Cardiac muscle cell (in vitro differentiated cells and primary cell): ENCODE data around the gene BTN1A1. TPM values are rescaled to one million over a fixed set of nuclear protein-coding genes. Genes with fewer than 3 reads are reported as not detected.

ENCODE experiments used
- DNase-seq, 2 donors: peaks; one replicate each; pipeline versions ENCODE4 v3.0.0 to v3.0.0-alpha.2; 2010 to 2017; ENCODE audit warnings: low read depth in 1 of 2, low spot score in 1 of 2
- H3K27ac ChIP-seq: fragments of 200-600 bp; sonication (generic); 2 replicates; pipeline ENCODE4 v1.5.1; 2016
- H3K27me3 ChIP-seq: fragments of 200-600 bp; sonication (generic); 2 replicates; pipeline ENCODE4 v1.6.0; 2016; ENCODE audit warnings: control low read depth
- H3K36me3 ChIP-seq: fragments of 200-600 bp; sonication (generic); 2 replicates; pipeline ENCODE4 v1.5.1; 2016; ENCODE audit warnings: control low read depth
- H3K4me1 ChIP-seq: fragments of 200-600 bp; sonication (generic); 2 replicates; pipeline ENCODE4 v1.8.1; 2017; ENCODE audit warnings: low read depth, mild to moderate bottlenecking, mixed run types
- H3K4me3 ChIP-seq: fragments of 200-600 bp; sonication (generic); 2 replicates; pipeline ENCODE4 v1.5.1; 2016; ENCODE audit warnings: mild to moderate bottlenecking
- H3K9me3 ChIP-seq: fragments of 200-600 bp; sonication (generic); 2 replicates; pipeline ENCODE4 v1.5.1; 2017; ENCODE audit warnings: low read depth, mild to moderate bottlenecking, control low read depth
- CTCF ChIP-seq: IDR thresholded peaks from 2 replicates; pipeline ENCODE4 v1.5.1; 2012; ENCODE audit warnings: low read depth, mild to moderate bottlenecking, low read length
- polyA plus RNA-seq: library from polyadenylated mRNA; unstranded; fragments of >200 nt; fragmentation: Nextera tagmentation; extraction: Ambion mirVana; gene quantifications from 2 replicates; pipeline ENCODE4 v1.2.1, GENCODE V29; 2016
- total RNA-seq: library from RNA; depleted of rRNA; stranded (reverse); fragments of >200 nt; gene quantifications from 2 replicates; pipeline ENCODE4 v1.2.3, GENCODE V29; 2016

The BTN1A1 gene
- total and polyA plus RNA-seq, 2 experiments from 2014 or later, result 0.35 TPM; not detected in 1

- Histone ChIP-seq H3K4me3 (peak overlapping the region; percentile 57), H3K27ac (peak overlapping the region; percentile 34), H3K4me1 (no peaks in the 10 kb centered on the region), H3K36me3 (no peaks in the 10 kb centered on the region), H3K9me3 (no peaks in the 10 kb centered on the region), H3K27me3 (no peaks in the 10 kb centered on the region)
- peak; percentile 74 to 77 for DNase-seq
- TF ChIP-seq CTCF, result no peak
Measured at GRCh38 chr6:26553264-26553634, 53.1 kb downstream of the BTN1A1 start.

DNA sequence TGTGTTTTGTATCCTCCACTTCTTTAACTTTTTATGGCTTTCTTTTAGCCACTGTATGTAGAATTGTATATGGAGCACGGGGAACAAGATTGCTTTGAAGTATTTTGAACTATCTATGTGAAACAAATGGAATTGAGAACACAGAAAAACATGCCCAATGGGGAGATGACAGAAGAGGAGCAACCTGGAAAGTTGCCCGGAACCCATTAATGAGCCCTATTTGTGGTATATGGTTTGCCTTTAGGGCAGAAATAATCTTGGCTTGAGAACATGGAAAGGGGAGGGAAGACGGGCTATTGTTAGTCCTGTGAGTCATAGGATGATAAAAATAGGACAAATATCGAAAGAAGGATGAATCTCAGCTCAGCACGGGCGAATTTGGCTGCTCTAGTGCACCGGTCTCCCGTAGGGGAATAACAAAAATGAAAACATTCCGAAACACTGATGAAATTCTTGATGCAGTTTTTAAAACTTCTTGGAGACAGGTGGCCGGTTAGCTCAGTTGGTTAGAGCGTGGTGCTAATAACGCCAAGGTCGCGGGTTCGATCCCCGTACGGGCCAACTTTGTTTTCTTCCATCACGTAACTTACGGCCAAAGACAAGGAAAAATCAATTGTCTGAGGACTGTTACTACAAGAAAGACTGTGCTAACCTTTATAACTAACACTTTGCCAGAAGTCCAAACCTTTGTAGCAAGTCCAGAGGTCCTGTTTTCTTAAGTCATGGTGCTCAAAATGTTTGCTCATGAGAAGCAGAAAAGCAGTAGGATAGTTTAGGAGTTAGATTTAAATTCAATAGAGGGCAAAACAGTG is 53.7 kb downstream of the BTN1A1 start:
- H3K36me3 ChIP-seq, result no peaks in the 10 kb centered on the region
- peak; percentile 74 to 93 for DNase-seq
- peak overlapping the region; percentile 57 for H3K4me3 ChIP-seq
- peak overlapping the region; percentile 34 for H3K27ac ChIP-seq
- H3K9me3 ChIP-seq, result no peaks in the 10 kb centered on the region
- H3K27me3 ChIP-seq, result no peaks in the 10 kb centered on the region
- TF ChIP-seq CTCF, result no peak
- H3K4me1 ChIP-seq, result no peaks in the 10 kb centered on the region

GRCh38 chr6:26554447-26554696 is 54.3 kb downstream of the BTN1A1 start:
- H3K4me1 ChIP-seq, result no peaks in the 10 kb centered on the region
- no peak overlapping the region for H3K27ac ChIP-seq
- H3K36me3 ChIP-seq, result no peaks in the 10 kb centered on the region
- H3K4me3 ChIP-seq, result peak overlapping the region; percentile 57
- no peaks in the 10 kb centered on the region for H3K9me3 ChIP-seq
- no peak for DNase-seq
- no peak for TF ChIP-seq CTCF
- no peaks in the 10 kb centered on the region for H3K27me3 ChIP-seq

DNA sequence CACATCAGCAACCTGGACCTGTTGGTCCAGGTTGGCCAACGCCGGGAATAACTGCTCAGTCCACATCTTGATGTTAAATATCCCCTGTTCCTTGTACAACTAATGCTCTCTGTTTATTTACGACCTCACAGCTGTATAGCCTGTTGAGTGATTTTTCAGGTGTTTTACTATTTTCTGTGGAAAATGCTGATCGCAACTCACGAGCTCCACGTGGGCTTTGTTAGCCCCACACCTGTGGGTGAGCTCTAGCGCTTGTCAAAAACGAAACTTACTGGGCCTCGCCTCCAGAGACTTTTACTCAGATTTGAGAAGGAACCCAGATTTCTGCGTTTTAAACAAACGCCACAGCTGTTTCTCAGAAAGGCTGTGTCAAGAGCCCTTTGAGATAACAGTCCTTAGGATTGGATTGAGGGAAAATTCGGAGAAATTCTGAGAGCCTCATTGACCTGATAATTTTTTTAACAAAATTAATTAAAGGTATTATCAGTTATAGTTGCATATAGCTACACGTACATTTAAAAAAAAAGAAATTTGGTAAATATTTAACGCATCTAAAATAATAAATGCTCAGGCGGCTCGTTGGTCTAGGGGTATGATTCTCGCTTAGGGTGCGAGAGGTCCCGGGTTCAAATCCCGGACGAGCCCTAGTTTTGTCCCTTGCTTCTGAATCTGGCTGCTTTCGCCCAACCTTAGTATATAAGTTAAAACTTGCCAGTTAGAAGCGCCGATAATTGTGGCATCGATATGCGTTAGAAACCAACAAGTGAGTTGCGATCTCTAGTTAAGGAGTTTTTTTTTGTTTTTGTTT is 54.8 kb downstream of the BTN1A1 start:
- Histone ChIP-seq H3K27me3 (no peaks in the 10 kb centered on the region), H3K36me3 (no peaks in the 10 kb centered on the region), H3K27ac (no peak overlapping the region), H3K4me1 (no peaks in the 10 kb centered on the region), H3K4me3 (peak overlapping the region; percentile 57), H3K9me3 (no peaks in the 10 kb centered on the region)
- DNase-seq, result peak in 1 of 2 donors; percentile 73
- no peak for TF ChIP-seq CTCF

- Histone ChIP-seq H3K4me3 (peak overlapping the region; percentile 57), H3K27ac (no peak overlapping the region), H3K36me3 (no peaks in the 10 kb centered on the region), H3K4me1 (no peaks in the 10 kb centered on the region), H3K27me3 (no peaks in the 10 kb centered on the region), H3K9me3 (no peaks in the 10 kb centered on the region)
- TF ChIP-seq CTCF, result no peak
- DNase-seq, result peak in 1 of 2 donors; percentile 48
Measured at GRCh38 chr6:26555505-26556262, 55.6 kb downstream of the BTN1A1 start.
